Psoas muscle (tissue), 8 donors: ENCODE results near the gene RAP1A. TPM values are rescaled to one million over a fixed set of nuclear protein-coding genes. Genes with fewer than 3 reads are reported as not detected.

Experiments
- ATAC-seq, 4 donors: fragments of 200-7000 bp; cut with Tn5 transposase; one replicate each; pipeline ENCODE4 v1.9.1; 2020; ENCODE audit warnings: moderate library complexity in 3 of 4, mild to moderate bottlenecking in 2 of 4
- DNase-seq, 2 donors: peaks; one replicate each; pipeline ENCODE4 v3.0.0-alpha.2; 2020
- H3K27ac ChIP-seq: fragments of 200-600 bp; one replicate; pipeline ENCODE4 v1.8.0; 2022
- H3K27me3 ChIP-seq, 3 donors: fragments of 200-600 bp in 1 of 3; one replicate each; pipeline versions ENCODE4 v1.6.1 to v1.8.0; 2013 to 2022; ENCODE audit warnings: low read length in 2 of 3, mild to moderate bottlenecking in 2 of 3, moderate library complexity in 1 of 3; ENCODE audit not compliant: insufficient read depth in 3 of 3
- H3K36me3 ChIP-seq, 2 donors: fragments of 200-600 bp in 1 of 2; one replicate each; pipeline versions ENCODE4 v1.6.1 to v1.8.0; 2013 to 2022; ENCODE audit warnings: low read depth in 1 of 2, mild to moderate bottlenecking in 1 of 2, moderate library complexity in 1 of 2; ENCODE audit not compliant: insufficient read depth in 1 of 2
- H3K4me1 ChIP-seq: fragments of 200-600 bp; one replicate; pipeline ENCODE4 v1.8.0; 2022
- H3K4me3 ChIP-seq: fragments of 200-600 bp; one replicate; pipeline ENCODE4 v1.8.0; 2022; ENCODE audit warnings: mild to moderate bottlenecking
- H3K9me3 ChIP-seq: fragments of 200-600 bp; one replicate; pipeline ENCODE4 v1.8.0; 2022
- WGBS, 3 donors: extraction: QIAGEN DNeasy Blood & Tissue Kit; methylation state at CpG; one replicate each; pipeline versions ENCODE4 v1.1.6 to v1.1.7; 2013; 5-methylcytosine and 5-hydroxymethylcytosine counted together
- intact Hi-C, 2 donors: fragments of 100-400 bp; cut with DNase I; formaldehyde crosslinking; loops; one replicate each; pipeline versions ENCODE4 v1.11.0 to v1.14.2; 2022
- polyA plus RNA-seq, 3 donors: library from polyadenylated mRNA; stranded (reverse); fragments of 200-250 nt; gene quantifications; one replicate each; pipeline ENCODE4 v1.2.3, GENCODE V29; 2013
- total RNA-seq, 4 donors: library from RNA; stranded (reverse); fragmentation: NEBNext Ultra II Directional in 2 of 4; extraction: Animal tissue kit (Norgen Biotek cat#: 25700) in 2 of 4; gene quantifications; one replicate each; pipeline versions ENCODE4 v1.2.1 to v1.2.4, GENCODE V29; 2021 to 2023
- TF ChIP-seq, protein P1 (sequence below): fragments of 200-600 bp; IDR thresholded peaks from one replicate; pipeline ENCODE4 v1.8.0; 2022; ENCODE audit warnings: antibody characterized with exemption
- donor health status: healthy with polysubstance abuse.
- donor health status: DM: no; HTN: no; CAD: no; lungs with moderate emphysema.
- donor health status: Bipolar disorder and iron deficiency.
- donor health status: healthy.
- donor health status: DM: yes; HTN: yes; CAD: no.
- donor health status: DM: no; HTN: no; CAD: no.
- donor health status: DM: no; HTN: no; CAD: no.
- donor health status: DM: yes; HTN: yes; CAD: no.

The RAP1A gene
- total and polyA plus RNA-seq, 7 donors: 63.6 to 235 (median 76.6) TPM

- no peak overlapping the region for H3K27ac ChIP-seq
- 98 to 100% (median 99%) methylated on average over 1 of the region's 1 CpG for WGBS, 3 donors
- no peak overlapping the region for H3K4me3 ChIP-seq
- intact Hi-C loops: no loop called here
- ATAC-seq (no peak), DNase-seq (no peak)
- TF ChIP-seq, protein P1, sequence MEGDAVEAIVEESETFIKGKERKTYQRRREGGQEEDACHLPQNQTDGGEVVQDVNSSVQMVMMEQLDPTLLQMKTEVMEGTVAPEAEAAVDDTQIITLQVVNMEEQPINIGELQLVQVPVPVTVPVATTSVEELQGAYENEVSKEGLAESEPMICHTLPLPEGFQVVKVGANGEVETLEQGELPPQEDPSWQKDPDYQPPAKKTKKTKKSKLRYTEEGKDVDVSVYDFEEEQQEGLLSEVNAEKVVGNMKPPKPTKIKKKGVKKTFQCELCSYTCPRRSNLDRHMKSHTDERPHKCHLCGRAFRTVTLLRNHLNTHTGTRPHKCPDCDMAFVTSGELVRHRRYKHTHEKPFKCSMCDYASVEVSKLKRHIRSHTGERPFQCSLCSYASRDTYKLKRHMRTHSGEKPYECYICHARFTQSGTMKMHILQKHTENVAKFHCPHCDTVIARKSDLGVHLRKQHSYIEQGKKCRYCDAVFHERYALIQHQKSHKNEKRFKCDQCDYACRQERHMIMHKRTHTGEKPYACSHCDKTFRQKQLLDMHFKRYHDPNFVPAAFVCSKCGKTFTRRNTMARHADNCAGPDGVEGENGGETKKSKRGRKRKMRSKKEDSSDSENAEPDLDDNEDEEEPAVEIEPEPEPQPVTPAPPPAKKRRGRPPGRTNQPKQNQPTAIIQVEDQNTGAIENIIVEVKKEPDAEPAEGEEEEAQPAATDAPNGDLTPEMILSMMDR: no peak
- H3K9me3 ChIP-seq: no peaks in the 10 kb centered on the region
- H3K36me3 ChIP-seq: peaks cover 0 to 45% of the 10 kb centered on the region in 2 donors
- no peaks in the 10 kb centered on the region for H3K27me3 ChIP-seq
- peaks cover 14% of the 10 kb centered on the region for H3K4me1 ChIP-seq
Measured at GRCh38 chr1:111691886-111692285, 72.3 kb downstream of the RAP1A start.

- WGBS, 3 donors: 88 to 97% (median 95%) methylated on average over 1 of the region's 1 CpG
- no peaks in the 10 kb centered on the region for H3K27me3 ChIP-seq
- DNase-seq: no peak
- intact Hi-C loops: no loop called here
- H3K4me1 ChIP-seq: peaks cover 6% of the 10 kb centered on the region
- TF ChIP-seq, protein P1: no peak
- no peaks in the 10 kb centered on the region for H3K9me3 ChIP-seq
- no peak overlapping the region for H3K27ac ChIP-seq
- no peak overlapping the region for H3K4me3 ChIP-seq
- H3K36me3 ChIP-seq: peaks cover 0 to 84% of the 10 kb centered on the region in 2 donors
- ATAC-seq: no peak
Measured at GRCh38 chr1:111695801-111696200, 76.2 kb downstream of the RAP1A start.

GRCh38 chr1:111696330-111696729, 76.7 kb downstream of the RAP1A start:
- TF ChIP-seq, protein P1: no peak
- Histone ChIP-seq H3K27ac (no peak overlapping the region), H3K27me3 (no peaks in the 10 kb centered on the region), H3K4me3 (no peak overlapping the region), H3K9me3 (no peaks in the 10 kb centered on the region), H3K36me3 (peaks cover 0 to 87% of the 10 kb centered on the region in 2 donors), H3K4me1 (peaks cover 6% of the 10 kb centered on the region)
- intact Hi-C loops: no loop called here
- no peak for ATAC-seq
- no peak for DNase-seq

DNA sequence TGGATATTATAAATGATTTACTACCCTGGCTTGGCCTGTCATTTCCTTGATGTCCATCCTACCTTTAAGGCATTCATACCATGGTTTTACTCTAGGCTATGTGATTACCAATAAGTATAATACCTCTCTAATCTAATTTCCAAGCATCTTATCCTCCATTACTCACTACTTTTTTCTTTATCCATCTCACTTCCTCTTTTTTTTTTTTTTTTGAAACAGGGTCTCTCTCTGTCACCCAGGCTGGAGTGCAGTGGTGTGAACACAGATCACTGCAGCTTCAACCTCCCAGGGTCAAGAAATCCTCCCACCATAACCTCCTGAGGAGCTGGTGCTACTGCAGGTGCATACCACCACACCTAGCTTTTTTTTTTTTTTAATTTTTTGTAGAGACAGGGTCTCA, 79.7 kb downstream of the RAP1A start:
- Histone ChIP-seq H3K36me3 (peaks cover 0 to 87% of the 10 kb centered on the region in 2 donors), H3K27ac (no peak overlapping the region), H3K4me3 (no peak overlapping the region), H3K27me3 (no peaks in the 10 kb centered on the region), H3K4me1 (peaks cover 6% of the 10 kb centered on the region), H3K9me3 (no peaks in the 10 kb centered on the region)
- no peak for ATAC-seq
- TF ChIP-seq, protein P1: no peak
- intact Hi-C loops: no loop called here
- DNase-seq: no peak

GRCh38 chr1:111702504-111703050, 83.0 kb downstream of the RAP1A start:
- Histone ChIP-seq H3K4me3 (no peak overlapping the region), H3K4me1 (no peaks in the 10 kb centered on the region), H3K27me3 (no peaks in the 10 kb centered on the region), H3K36me3 (peaks cover 0 to 97% of the 10 kb centered on the region in 2 donors), H3K9me3 (no peaks in the 10 kb centered on the region), H3K27ac (no peak overlapping the region)
- TF ChIP-seq, protein P1: no peak
- ATAC-seq: no peak
- no peak for DNase-seq
- intact Hi-C loops: no loop called here
- 90 to 96% (median 93%) methylated on average over 5 of the region's 5 CpGs for WGBS, 3 donors
